ENCODE measurements around the gene CLNK. TPM values are rescaled to one million over a fixed set of nuclear protein-coding genes. Genes with fewer than 3 reads are reported as not detected.

CLNK gene
- total RNA-seq, 1 experiment from 2014 or later: not detected

DNA sequence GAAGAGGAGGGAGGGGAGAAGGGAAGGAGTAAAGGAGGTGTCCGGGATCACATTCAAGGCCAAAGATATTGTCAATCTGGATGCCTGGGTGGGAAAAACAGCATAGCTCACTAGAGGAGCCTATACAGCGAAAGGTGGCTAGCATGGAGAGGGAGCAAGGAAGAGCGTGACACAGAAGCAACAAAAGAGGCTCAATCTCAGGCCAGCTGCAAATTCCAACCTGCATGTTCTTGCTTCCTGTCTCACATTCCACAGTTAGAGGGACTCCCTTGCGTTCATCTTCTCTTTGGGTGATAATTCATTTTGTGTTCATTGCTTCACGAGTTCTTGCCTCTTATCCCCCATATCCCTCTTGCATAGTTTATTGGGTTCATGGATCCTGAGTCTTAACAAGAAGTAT is 3.0 kb upstream of the CLNK start:
- Histone ChIP-seq H3K4me3 (ENCODE audit: low read length) (no peak overlapping the region), H3K79me2 (ENCODE audit: low read length) (no peaks in the 10 kb centered on the region), H3K27me3 (ENCODE audit: low read length) (no peaks in the 10 kb centered on the region), H4K20me1 (ENCODE audit: insufficient read depth, low read depth, low read length) (no peaks in the 10 kb centered on the region), H3K4me2 (ENCODE audit: low read depth, low read length, poor library complexity, severe bottlenecking) (no peak overlapping the region), H2AFZ (ENCODE audit: low read length) (no peak overlapping the region), H3K36me3 (ENCODE audit: insufficient read depth, low read length) (no peaks in the 10 kb centered on the region), H3K4me1 (ENCODE audit: low read length) (0 out of 2 replicates have a peak, but pooled peaks cover 3% of the 10 kb centered on the region), H3K9me2 (replicated peaks; ENCODE audit: insufficient read depth, low read length) (no peaks in the 10 kb centered on the region), H3K9me3 (ENCODE audit: low read length) (no peaks in the 10 kb centered on the region), H3K27ac (ENCODE audit: low read length) (no peak overlapping the region), H3K9ac (ENCODE audit: low read length) (no peak overlapping the region)
- no peak for DNase-seq

DNA sequence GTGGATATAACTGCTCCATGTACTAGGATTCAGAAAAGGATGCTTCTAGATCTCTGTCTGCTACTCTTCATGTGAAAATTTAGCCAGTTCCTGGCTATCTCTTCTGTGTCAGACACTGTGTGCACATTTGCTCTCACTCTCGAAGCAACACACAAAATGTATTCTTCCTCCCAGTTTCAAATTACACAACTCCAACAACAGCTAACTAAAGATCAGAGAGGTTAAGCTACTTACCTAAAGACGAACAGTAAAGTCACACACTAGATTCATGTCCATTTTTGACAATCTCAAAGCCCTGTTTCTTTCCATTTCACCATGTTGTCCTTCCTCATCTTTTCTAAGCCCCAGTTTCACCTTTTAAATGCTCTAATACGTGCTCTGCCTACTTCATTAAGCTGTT is 2.2 kb downstream of the CLNK start:
- no peaks in the 10 kb centered on the region for H3K79me2 ChIP-seq (ENCODE audit: low read length)

DNA sequence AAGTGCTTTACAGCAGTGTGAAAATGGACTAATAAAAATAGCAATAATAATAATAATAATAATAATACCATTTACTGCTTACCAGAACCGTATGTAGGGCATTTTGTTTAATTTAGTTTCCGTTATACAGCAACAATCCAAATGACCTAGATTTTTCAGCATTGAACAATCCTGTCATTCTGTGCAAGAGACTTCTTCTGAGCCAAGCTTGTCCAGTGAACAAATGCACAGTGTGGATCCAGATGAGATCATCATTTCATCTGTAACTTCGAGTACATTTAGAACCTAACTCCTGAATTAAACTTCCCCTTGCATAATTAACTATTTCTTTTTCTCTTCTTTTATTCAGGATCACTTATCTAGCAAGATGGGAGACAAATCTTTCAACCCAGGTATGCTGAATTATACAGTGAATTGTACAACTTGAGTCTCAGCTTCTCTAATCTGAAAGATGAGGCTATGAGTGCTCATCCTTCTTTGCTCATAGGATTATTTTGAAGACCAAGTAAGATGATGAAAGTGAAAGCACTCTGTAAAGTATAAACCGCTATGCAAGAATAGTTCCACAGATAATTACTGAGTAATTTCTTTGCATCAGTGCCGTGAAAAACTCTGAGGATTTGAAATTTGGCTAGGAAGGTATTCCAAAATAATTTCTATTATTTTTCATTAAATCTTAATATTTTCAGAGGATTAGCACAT is 6.6 kb downstream of the CLNK start:
- H3K9ac ChIP-seq (ENCODE audit: low read length): no peak overlapping the region
- DNase-seq: no peak
- no peak overlapping the region for H3K4me3 ChIP-seq (ENCODE audit: low read length)

More for the DNA sequence above, 2.2 kb downstream of the CLNK start:
- no peaks in the 10 kb centered on the region for H4K20me1 ChIP-seq (ENCODE audit: insufficient read depth, low read depth, low read length)
- no peak overlapping the region for H2AFZ ChIP-seq (ENCODE audit: low read length)
- DNase-seq: no peak
- H3K27me3 ChIP-seq (ENCODE audit: low read length): no peaks in the 10 kb centered on the region
- no peak overlapping the region for H3K4me3 ChIP-seq (ENCODE audit: low read length)
- no peaks in the 10 kb centered on the region for H3K4me1 ChIP-seq (ENCODE audit: low read length)
- H3K27ac ChIP-seq (ENCODE audit: low read length): no peak overlapping the region
- no peaks in the 10 kb centered on the region for H3K9me3 ChIP-seq (ENCODE audit: low read length)
- H3K9me2 ChIP-seq (replicated peaks; ENCODE audit: insufficient read depth, low read length): no peaks in the 10 kb centered on the region
- no peaks in the 10 kb centered on the region for H3K36me3 ChIP-seq (ENCODE audit: insufficient read depth, low read length)
- H3K9ac ChIP-seq (ENCODE audit: low read length): no peak overlapping the region
- no peak overlapping the region for H3K4me2 ChIP-seq (ENCODE audit: low read depth, low read length, poor library complexity, severe bottlenecking)

DNA sequence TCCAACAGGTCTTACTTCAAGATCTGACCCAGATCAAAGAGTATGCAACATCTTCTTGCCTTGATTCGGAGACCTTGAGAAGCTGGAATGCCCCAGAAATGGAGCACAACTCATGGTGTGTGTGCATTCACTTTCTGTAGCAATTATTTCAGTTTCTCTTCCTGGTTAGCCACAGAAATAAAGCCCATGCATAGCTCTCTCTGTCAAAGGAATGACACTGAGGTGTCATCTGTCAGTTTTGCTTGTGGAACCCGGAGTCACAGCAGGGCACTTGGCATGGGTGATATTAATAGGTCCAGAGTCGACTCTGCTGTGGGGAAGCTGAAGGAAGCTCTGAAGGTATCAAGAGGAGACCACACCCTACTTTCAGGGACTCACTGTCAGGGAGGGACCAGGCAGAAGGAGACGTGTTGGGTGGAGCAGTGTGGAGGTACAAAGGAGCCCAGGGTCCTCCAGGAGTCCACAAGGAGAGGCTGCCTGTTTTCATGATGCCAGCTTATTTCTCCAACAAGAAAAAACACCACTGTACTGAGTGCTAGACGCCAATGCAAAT is 10.7 kb downstream of the CLNK start:
- Histone ChIP-seq H3K4me1 (ENCODE audit: low read length) (no peaks in the 10 kb centered on the region), H3K9me3 (ENCODE audit: low read length) (no peaks in the 10 kb centered on the region), H3K9ac (ENCODE audit: low read length) (no peak overlapping the region), H3K27ac (ENCODE audit: low read length) (no peak overlapping the region), H4K20me1 (ENCODE audit: insufficient read depth, low read depth, low read length) (no peaks in the 10 kb centered on the region), H3K4me3 (ENCODE audit: low read length) (no peak overlapping the region), H3K79me2 (ENCODE audit: low read length) (no peaks in the 10 kb centered on the region), H2AFZ (ENCODE audit: low read length) (no peak overlapping the region), H3K36me3 (ENCODE audit: insufficient read depth, low read length) (no peaks in the 10 kb centered on the region), H3K9me2 (replicated peaks; ENCODE audit: insufficient read depth, low read length) (no peaks in the 10 kb centered on the region), H3K4me2 (ENCODE audit: low read depth, low read length, poor library complexity, severe bottlenecking) (no peak overlapping the region), H3K27me3 (ENCODE audit: low read length) (no peaks in the 10 kb centered on the region)
- no peak for DNase-seq

More for the DNA sequence above, 6.6 kb downstream of the CLNK start:
- H3K27ac ChIP-seq (ENCODE audit: low read length): no peak overlapping the region
- no peak overlapping the region for H2AFZ ChIP-seq (ENCODE audit: low read length)
- no peaks in the 10 kb centered on the region for H3K36me3 ChIP-seq (ENCODE audit: insufficient read depth, low read length)
- H3K4me2 ChIP-seq (ENCODE audit: low read depth, low read length, poor library complexity, severe bottlenecking): no peak overlapping the region
- no peaks in the 10 kb centered on the region for H3K4me1 ChIP-seq (ENCODE audit: low read length)
- H3K79me2 ChIP-seq (ENCODE audit: low read length): no peaks in the 10 kb centered on the region
- no peaks in the 10 kb centered on the region for H3K27me3 ChIP-seq (ENCODE audit: low read length)
- no peaks in the 10 kb centered on the region for H4K20me1 ChIP-seq (ENCODE audit: insufficient read depth, low read depth, low read length)
- H3K9me3 ChIP-seq (ENCODE audit: low read length): no peaks in the 10 kb centered on the region
- no peaks in the 10 kb centered on the region for H3K9me2 ChIP-seq (replicated peaks; ENCODE audit: insufficient read depth, low read length)

DNA sequence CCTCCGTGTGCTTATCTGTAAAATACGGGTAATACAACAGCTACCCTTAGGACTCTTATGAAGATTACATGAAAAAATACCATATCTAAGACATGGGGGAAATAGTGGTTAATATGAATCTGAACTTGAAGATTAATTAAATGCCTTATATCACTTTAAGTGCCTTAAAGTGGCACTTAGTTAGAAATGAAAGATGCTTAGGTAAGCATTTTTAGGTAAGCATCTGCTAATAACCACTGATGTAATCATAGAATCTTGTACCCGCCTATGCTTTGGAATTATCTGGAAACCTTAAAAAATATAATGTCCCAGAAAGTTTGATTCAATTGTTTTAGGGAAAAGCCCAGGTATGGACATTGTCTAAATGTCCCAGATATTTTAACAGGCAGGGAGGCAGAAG is 12.2 kb downstream of the CLNK start:
- Histone ChIP-seq H3K9me3 (ENCODE audit: low read length) (no peaks in the 10 kb centered on the region), H4K20me1 (ENCODE audit: insufficient read depth, low read depth, low read length) (no peaks in the 10 kb centered on the region), H3K4me1 (ENCODE audit: low read length) (no peaks in the 10 kb centered on the region), H3K27me3 (ENCODE audit: low read length) (no peaks in the 10 kb centered on the region), H3K4me2 (ENCODE audit: low read depth, low read length, poor library complexity, severe bottlenecking) (no peak overlapping the region), H3K27ac (ENCODE audit: low read length) (no peak overlapping the region), H3K9ac (ENCODE audit: low read length) (no peak overlapping the region), H3K79me2 (ENCODE audit: low read length) (no peaks in the 10 kb centered on the region), H3K9me2 (replicated peaks; ENCODE audit: insufficient read depth, low read length) (no peaks in the 10 kb centered on the region), H2AFZ (ENCODE audit: low read length) (no peak overlapping the region), H3K4me3 (ENCODE audit: low read length) (no peak overlapping the region), H3K36me3 (ENCODE audit: insufficient read depth, low read length) (no peaks in the 10 kb centered on the region)
- DNase-seq: no peak

DNA sequence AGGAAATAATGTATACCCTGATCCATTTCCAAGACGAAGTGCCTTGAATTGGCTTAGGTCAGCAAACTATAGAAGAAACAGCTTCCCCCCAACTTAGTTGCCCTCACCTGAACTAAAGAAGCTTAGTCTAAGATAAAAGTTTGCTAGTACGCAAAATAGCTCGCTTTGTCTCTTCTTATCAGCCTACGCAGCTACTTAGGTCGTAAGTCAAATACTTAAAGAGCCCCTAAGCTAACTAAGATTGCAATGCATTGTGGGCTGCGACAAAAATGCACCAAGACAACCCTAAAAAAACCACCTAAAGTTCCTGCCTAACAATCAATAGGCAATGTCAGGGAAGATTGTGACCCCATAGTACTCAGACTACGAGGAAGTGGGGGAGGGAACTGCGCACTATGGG is 12.8 kb downstream of the CLNK start:
- H2AFZ ChIP-seq (ENCODE audit: low read length): no peak overlapping the region
- H3K9me2 ChIP-seq (replicated peaks; ENCODE audit: insufficient read depth, low read length): no peaks in the 10 kb centered on the region
- H3K4me2 ChIP-seq (ENCODE audit: low read depth, low read length, poor library complexity, severe bottlenecking): no peak overlapping the region
- H3K9ac ChIP-seq (ENCODE audit: low read length): no peak overlapping the region
- DNase-seq: no peak
- H3K4me1 ChIP-seq (ENCODE audit: low read length): no peaks in the 10 kb centered on the region
- no peak overlapping the region for H3K4me3 ChIP-seq (ENCODE audit: low read length)
- no peak overlapping the region for H3K27ac ChIP-seq (ENCODE audit: low read length)
- H3K27me3 ChIP-seq (ENCODE audit: low read length): no peaks in the 10 kb centered on the region
- no peaks in the 10 kb centered on the region for H3K9me3 ChIP-seq (ENCODE audit: low read length)
- no peaks in the 10 kb centered on the region for H4K20me1 ChIP-seq (ENCODE audit: insufficient read depth, low read depth, low read length)
- no peaks in the 10 kb centered on the region for H3K79me2 ChIP-seq (ENCODE audit: low read length)
- H3K36me3 ChIP-seq (ENCODE audit: insufficient read depth, low read length): no peaks in the 10 kb centered on the region

DNA sequence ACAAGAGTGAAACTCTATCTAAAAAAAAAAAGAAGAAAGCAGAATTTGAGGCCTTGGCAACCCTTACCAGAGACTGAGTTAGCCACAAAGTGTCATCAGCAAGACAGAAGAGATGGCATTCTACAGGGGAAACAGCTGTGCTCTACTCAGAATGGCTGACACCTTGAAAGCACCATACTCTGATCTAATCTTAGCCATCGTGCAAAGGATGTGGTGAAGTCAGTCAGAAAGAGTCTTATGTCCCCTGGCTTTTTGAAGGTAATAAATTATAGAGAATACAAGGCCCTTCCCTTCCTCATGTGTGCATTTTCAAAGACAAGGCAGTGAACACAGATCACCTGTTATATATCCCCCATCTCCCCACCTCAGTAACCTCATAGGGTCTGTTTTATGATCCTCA is 13.2 kb downstream of the CLNK start:
- H3K79me2 ChIP-seq (ENCODE audit: low read length): no peaks in the 10 kb centered on the region
- H2AFZ ChIP-seq (ENCODE audit: low read length): no peak overlapping the region
- no peak overlapping the region for H3K4me3 ChIP-seq (ENCODE audit: low read length)
- no peaks in the 10 kb centered on the region for H3K36me3 ChIP-seq (ENCODE audit: insufficient read depth, low read length)
- H4K20me1 ChIP-seq (ENCODE audit: insufficient read depth, low read depth, low read length): no peaks in the 10 kb centered on the region
- no peaks in the 10 kb centered on the region for H3K4me1 ChIP-seq (ENCODE audit: low read length)
- H3K27ac ChIP-seq (ENCODE audit: low read length): no peak overlapping the region
- H3K4me2 ChIP-seq (ENCODE audit: low read depth, low read length, poor library complexity, severe bottlenecking): no peak overlapping the region
- DNase-seq: no peak
- H3K9me3 ChIP-seq (ENCODE audit: low read length): no peaks in the 10 kb centered on the region
- no peak overlapping the region for H3K9ac ChIP-seq (ENCODE audit: low read length)
- no peaks in the 10 kb centered on the region for H3K27me3 ChIP-seq (ENCODE audit: low read length)
- H3K9me2 ChIP-seq (replicated peaks; ENCODE audit: insufficient read depth, low read length): no peaks in the 10 kb centered on the region

DNA sequence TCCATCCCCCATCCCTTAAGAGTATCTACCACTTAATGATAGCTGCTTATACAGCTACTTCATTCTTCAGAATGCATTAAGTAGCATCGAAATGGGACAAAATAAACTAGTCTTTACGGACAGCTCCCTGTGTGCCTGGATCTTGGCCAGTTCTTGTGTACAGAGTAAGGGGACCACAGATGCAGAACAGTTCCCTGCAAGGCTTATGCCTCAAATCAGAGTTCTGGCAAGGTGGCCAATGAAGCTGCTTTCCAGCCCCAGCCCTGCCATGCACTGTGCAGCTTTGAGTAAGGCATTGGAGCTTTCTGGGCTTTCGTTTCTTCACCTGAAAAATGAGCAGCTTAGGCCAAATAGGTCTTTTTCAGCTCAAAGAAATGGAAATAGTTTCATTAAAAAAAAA is 14.2 kb downstream of the CLNK start:
- no peaks in the 10 kb centered on the region for H3K79me2 ChIP-seq (ENCODE audit: low read length)
- no peaks in the 10 kb centered on the region for H3K9me3 ChIP-seq (ENCODE audit: low read length)
- no peak overlapping the region for H3K4me2 ChIP-seq (ENCODE audit: low read depth, low read length, poor library complexity, severe bottlenecking)

More for the DNA sequence above, 14.2 kb downstream of the CLNK start:
- no peaks in the 10 kb centered on the region for H3K4me1 ChIP-seq (ENCODE audit: low read length)
- H4K20me1 ChIP-seq (ENCODE audit: insufficient read depth, low read depth, low read length): no peaks in the 10 kb centered on the region
- no peak overlapping the region for H3K9ac ChIP-seq (ENCODE audit: low read length)
- no peak overlapping the region for H2AFZ ChIP-seq (ENCODE audit: low read length)
- H3K36me3 ChIP-seq (ENCODE audit: insufficient read depth, low read length): no peaks in the 10 kb centered on the region
- DNase-seq: no peak
- H3K9me2 ChIP-seq (replicated peaks; ENCODE audit: insufficient read depth, low read length): no peaks in the 10 kb centered on the region
- no peak overlapping the region for H3K27ac ChIP-seq (ENCODE audit: low read length)
- no peak overlapping the region for H3K4me3 ChIP-seq (ENCODE audit: low read length)
- no peaks in the 10 kb centered on the region for H3K27me3 ChIP-seq (ENCODE audit: low read length)
